ENCODE data around the gene RNF182. TPM values are rescaled to one million over a fixed set of nuclear protein-coding genes. Genes with fewer than 3 reads are reported as not detected.

RNF182 gene
- total RNA-seq, 2 donors from 2014 or later: not detected

GRCh38 chr6:13913226-13914001 lies 11.3 kb upstream of the RNF182 start:
- no peaks in the 10 kb centered on the region for H3K9me3 Mint-ChIP-seq
- ATAC-seq (no peak), DNase-seq (ENCODE audit: low spot score in 2 of 2) (no peak)
- H3K36me3 Mint-ChIP-seq: no peaks in the 10 kb centered on the region
- H3K27ac Mint-ChIP-seq: no peak overlapping the region

DNA sequence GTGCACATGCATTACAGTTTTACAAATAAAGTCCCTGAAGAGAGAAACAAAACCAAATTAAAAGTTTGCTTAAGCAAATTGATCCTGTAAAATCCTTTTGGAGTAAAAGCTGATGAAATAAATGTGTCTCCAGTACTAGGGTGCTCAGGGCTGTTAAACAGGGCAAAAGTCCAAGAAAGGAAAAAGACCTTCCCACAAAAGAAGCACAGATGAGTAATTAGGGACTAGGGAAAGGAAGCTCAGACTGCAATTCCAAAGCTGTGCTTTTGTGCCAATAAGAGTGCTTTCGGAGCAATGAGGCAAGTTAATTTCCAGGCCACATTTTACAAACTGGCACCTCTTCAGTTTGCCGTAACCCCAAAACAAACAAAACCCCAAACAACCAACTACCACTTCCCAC lies 10.4 kb upstream of the RNF182 start:
- Mint-ChIP-seq H3K36me3 (no peaks in the 10 kb centered on the region), H3K27ac (no peak overlapping the region), H3K9me3 (no peaks in the 10 kb centered on the region)
- ATAC-seq: no peak
- DNase-seq (ENCODE audit: low spot score in 2 of 2): no peak

DNA sequence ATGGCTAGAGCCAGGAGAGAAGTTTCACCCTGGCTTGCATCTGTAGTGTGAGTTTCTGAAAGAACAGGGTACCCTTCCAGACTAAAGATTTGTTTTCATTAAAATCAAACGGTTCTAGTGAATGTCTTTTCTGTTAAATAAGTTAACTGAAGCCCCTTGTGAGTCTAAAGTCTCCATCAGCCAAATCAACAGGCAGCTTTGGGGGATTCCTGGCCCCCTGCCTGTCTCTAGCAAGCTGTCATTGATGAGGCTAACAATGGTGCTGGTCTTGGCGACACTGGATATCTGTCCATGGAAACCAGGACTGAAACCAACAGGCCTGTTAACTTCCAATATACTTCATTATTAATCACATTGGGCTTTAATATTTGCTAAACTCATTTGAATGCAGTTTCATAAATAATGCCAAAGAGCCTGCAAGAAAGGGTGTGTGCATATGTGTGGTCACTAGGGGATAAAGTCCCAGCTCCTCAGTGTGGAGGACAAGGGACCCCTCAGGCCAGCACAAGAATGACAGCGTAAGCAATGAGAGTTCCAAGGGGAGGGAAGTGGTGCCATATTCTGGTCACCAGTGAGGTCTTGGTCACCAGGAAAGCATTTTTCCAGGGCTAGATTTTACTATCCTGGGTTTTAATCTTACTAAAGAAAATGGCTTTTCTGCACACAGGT lies 9.1 kb upstream of the RNF182 start:
- DNase-seq (ENCODE audit: low spot score in 2 of 2): no peak
- no peaks in the 10 kb centered on the region for H3K9me3 Mint-ChIP-seq
- ATAC-seq: no peak
- no peak overlapping the region for H3K27ac Mint-ChIP-seq
- no peaks in the 10 kb centered on the region for H3K36me3 Mint-ChIP-seq

- ATAC-seq (no peak), DNase-seq (ENCODE audit: low spot score in 2 of 2) (no peak)
- no peaks in the 10 kb centered on the region for H3K9me3 Mint-ChIP-seq
- no peaks in the 10 kb centered on the region for H3K36me3 Mint-ChIP-seq
- no peak overlapping the region for H3K27ac Mint-ChIP-seq
Observed at GRCh38 chr6:13916230-13916944, 8.4 kb upstream of the RNF182 start.

GRCh38 chr6:13917141-13917540 lies 7.6 kb upstream of the RNF182 start:
- Mint-ChIP-seq H3K36me3 (no peaks in the 10 kb centered on the region), H3K9me3 (no peaks in the 10 kb centered on the region), H3K27ac (no peak overlapping the region)
- ATAC-seq (no peak), DNase-seq (ENCODE audit: low spot score in 2 of 2) (no peak)

DNA sequence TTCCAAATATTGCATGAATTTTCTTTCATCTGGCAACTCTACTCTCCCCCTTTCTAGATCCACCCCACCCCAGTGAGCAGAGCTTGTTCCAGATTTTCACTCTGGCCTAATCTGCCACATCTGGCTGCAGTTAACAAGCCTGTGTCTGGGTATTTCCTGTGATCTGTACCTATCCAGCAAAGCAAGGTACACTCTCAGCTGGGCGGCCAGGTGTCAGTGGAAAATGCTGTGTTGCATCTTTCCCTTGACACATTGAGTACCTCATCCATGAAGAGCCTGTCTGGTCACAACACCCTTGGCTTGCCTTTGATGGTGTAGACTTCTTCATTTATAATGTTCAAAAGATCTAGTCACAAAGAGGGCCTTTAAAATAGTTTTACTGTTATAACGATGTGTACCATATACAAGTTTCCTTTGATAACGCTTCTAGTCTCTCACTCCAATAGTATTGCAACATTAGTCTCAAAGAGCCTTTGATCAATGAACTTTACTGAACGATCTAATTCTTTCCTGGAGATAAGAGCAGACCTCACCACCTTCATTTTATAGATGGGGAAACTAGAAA lies 6.0 kb upstream of the RNF182 start:
- Mint-ChIP-seq H3K9me3 (no peaks in the 10 kb centered on the region), H3K36me3 (no peaks in the 10 kb centered on the region), H3K27ac (peak overlapping the region in 1 of 2 donors; percentile 24)
- no peak for ATAC-seq
- DNase-seq (ENCODE audit: low spot score in 2 of 2): no peak

- ATAC-seq: no peak
- no peaks in the 10 kb centered on the region for H3K9me3 Mint-ChIP-seq
- no peaks in the 10 kb centered on the region for H3K36me3 Mint-ChIP-seq
- no peak overlapping the region for H3K27ac Mint-ChIP-seq
- DNase-seq (ENCODE audit: low spot score in 2 of 2): no peak
Observed at GRCh38 chr6:13919861-13920260, 4.9 kb upstream of the RNF182 start.

DNA sequence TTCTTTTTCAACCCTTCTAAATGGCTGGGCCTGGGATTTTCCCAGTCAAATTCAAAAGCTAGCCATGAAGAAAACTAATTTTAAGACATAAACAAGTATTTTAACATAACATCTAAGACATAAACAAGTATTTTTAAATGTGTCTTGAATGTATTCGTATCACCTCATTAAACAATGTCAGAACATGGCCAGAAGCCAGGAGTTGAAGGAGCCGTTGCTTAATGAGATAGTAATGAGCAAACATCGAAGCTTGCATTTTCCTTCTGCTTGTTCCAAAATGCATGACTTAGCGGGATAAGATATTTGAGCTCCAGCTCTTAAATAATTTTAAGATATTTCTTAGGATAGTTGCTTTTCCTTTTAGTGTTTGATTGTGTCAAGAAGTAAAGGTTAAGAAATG lies 4.2 kb upstream of the RNF182 start:
- H3K9me3 Mint-ChIP-seq: no peaks in the 10 kb centered on the region
- H3K36me3 Mint-ChIP-seq: no peaks in the 10 kb centered on the region
- H3K27ac Mint-ChIP-seq: no peak overlapping the region
- no peak for ATAC-seq
- no peak for DNase-seq (ENCODE audit: low spot score in 2 of 2)

DNA sequence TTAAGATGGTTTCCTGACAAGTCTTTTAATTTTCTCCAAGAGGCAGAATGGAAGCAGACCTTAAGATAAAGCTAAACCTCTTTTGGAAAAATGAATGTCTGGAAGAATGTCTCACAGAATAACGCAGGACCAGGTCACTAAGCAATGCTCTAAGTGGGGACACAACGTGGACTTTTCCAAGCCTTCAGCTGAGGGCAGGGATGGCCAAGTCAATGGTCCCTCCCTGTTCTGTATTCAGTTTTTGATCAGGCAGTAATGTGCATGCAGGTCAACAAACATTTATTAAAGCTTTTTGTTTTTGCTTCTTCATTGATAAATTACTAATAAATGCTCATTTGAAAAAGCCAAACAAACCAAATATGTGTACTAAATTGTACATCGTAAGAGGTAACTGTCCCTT lies 2.0 kb upstream of the RNF182 start:
- ATAC-seq (no peak), DNase-seq (ENCODE audit: low spot score in 2 of 2) (no peak)
- H3K36me3 Mint-ChIP-seq: no peaks in the 10 kb centered on the region
- H3K27ac Mint-ChIP-seq: no peak overlapping the region
- H3K9me3 Mint-ChIP-seq: no peaks in the 10 kb centered on the region

DNA sequence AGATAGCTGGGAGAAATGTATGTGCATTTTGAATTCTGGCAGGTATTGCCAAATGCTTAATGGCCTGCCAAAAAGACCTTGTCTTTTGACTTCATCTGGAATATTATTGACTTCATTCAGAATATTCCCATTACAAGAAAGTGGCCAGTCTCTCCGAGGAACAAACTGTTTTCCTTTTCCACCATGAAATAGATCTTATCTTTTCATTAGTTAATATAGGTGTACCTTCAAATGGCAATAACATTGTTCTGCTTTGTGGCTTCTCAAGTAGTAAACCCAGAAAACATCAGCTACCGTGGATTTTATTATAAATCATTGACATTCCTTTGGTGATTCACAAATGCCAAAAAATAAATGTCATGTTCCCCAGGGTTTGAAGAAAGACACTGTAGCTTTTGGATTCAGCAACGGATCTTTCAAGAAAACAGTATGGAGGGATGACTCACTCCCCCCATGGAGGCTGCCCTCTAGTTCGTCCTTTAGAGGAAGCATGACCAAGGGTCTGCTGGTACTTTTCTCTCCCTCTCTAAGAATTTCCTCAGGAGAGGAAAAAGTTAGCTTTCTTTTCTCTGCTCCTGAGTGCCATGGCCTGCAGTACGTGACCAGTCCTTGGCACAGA lies 1.1 kb upstream of the RNF182 start:
- H3K9me3 Mint-ChIP-seq: no peaks in the 10 kb centered on the region
- no peak for ATAC-seq
- no peak overlapping the region for H3K27ac Mint-ChIP-seq
- no peaks in the 10 kb centered on the region for H3K36me3 Mint-ChIP-seq
- no peak for DNase-seq (ENCODE audit: low spot score in 2 of 2)

- H3K9me3 Mint-ChIP-seq: no peaks in the 10 kb centered on the region
- H3K36me3 Mint-ChIP-seq: no peaks in the 10 kb centered on the region
- peak in 1 of 2 donors; percentile 44 for ATAC-seq
Observed at GRCh38 chr6:13924146-13924948, 405 bp upstream of the RNF182 start.

GRCh38 chr6:13926378-13926777 lies 1.6 kb downstream of the RNF182 start:
- DNase-seq (ENCODE audit: low spot score in 2 of 2) (no peak), ATAC-seq (no peak)
- Mint-ChIP-seq H3K36me3 (no peaks in the 10 kb centered on the region), H3K9me3 (no peaks in the 10 kb centered on the region), H3K27ac (no peak overlapping the region)

More at GRCh38 chr6:13924146-13924948, 405 bp upstream of the RNF182 start:
- DNase-seq (ENCODE audit: low spot score in 2 of 2): peak in 1 of 2 donors; percentile 4
- H3K27ac Mint-ChIP-seq: no peak overlapping the region

DNA sequence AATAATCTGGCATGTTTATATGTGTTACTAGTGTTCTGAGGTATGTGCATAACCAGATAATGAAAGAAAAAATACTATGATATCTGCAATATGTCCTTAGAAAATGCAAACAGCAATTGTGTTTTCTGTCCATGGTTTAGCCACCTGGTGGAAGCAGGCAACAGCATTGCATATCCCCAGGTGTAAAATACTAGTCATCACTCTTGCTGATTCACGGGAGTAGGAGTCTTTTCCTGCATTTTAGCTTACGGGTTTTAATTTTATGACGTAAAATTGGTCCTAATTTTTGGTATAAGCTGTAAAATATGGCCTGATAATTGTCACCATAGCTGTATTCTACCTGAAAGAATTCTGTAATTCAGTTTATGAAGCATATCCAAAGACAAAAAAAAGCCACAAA lies 2.5 kb downstream of the RNF182 start:
- ATAC-seq: no peak
- Mint-ChIP-seq H3K9me3 (no peaks in the 10 kb centered on the region), H3K27ac (no peak overlapping the region), H3K36me3 (no peaks in the 10 kb centered on the region)
- DNase-seq (ENCODE audit: low spot score in 2 of 2): no peak

GRCh38 chr6:13929196-13929595 lies 4.4 kb downstream of the RNF182 start:
- no peaks in the 10 kb centered on the region for H3K36me3 Mint-ChIP-seq
- H3K9me3 Mint-ChIP-seq: no peaks in the 10 kb centered on the region
- no peak for DNase-seq (ENCODE audit: low spot score in 2 of 2)
- ATAC-seq: no peak
- no peak overlapping the region for H3K27ac Mint-ChIP-seq

DNA sequence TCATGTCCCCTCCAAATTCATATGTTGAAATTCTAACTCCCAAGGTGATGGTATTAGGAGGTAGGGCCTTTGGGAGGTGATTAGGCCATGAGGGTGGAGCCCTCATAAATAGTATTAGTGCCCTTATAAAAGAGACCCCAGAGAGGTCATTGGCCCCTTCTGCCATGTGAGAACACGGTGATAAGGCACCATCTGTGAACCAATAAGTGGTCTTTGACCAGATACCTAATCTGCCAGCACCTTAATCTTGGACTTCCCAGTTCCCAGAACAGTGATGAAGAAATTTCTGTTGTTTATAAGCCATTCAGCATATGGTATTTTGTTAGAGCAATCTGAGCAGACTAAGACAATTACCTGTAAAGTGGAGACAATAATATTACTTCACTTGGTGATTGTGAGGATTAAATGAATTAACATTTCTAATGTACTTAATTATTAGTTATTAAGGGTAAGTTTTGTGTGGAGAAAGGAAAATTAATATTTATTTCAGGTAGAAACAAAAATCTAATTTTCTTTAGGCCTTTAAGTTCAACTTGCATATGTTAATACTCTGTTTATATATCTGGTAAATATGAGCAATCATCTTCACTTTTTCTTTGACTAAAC lies 7.1 kb downstream of the RNF182 start:
- no peaks in the 10 kb centered on the region for H3K9me3 Mint-ChIP-seq
- DNase-seq (ENCODE audit: low spot score in 2 of 2) (no peak), ATAC-seq (no peak)
- H3K36me3 Mint-ChIP-seq: no peaks in the 10 kb centered on the region
- H3K27ac Mint-ChIP-seq: no peak overlapping the region

GRCh38 chr6:13932785-13933184 lies 8.0 kb downstream of the RNF182 start:
- DNase-seq (ENCODE audit: low spot score in 2 of 2): no peak
- no peak for ATAC-seq
- no peak overlapping the region for H3K27ac Mint-ChIP-seq
- no peaks in the 10 kb centered on the region for H3K9me3 Mint-ChIP-seq
- H3K36me3 Mint-ChIP-seq: no peaks in the 10 kb centered on the region

Measured in activated naive CD4-positive, alpha-beta T cell treated with anti-CD3 and anti-CD28 coated beads, Interleukin-2, amount 50 U/mL, for 72 hours (primary cell).